HL-60 (cell line): ENCODE results near the gene TENT4B.

Source experiments
- CTCF ChIP-seq: IDR thresholded peaks from one replicate; pipeline ENCODE4 v1.5.1; 2011; ENCODE audit warnings: low read length, control low read depth, inconsistent platforms; ENCODE audit not compliant: insufficient read depth
- POLR2AphosphoS5 ChIP-seq: IDR thresholded peaks from 2 replicates; pipeline ENCODE4 v1.6.1; 2012; ENCODE audit warnings: low read depth
- REST ChIP-seq: IDR thresholded peaks from 2 replicates; pipeline ENCODE4 v1.6.1; 2012; ENCODE audit warnings: low read depth; ENCODE audit not compliant: insufficient replicate concordance

GRCh38 chr16:50227665-50228064, 74.6 kb downstream of the TENT4B start:
- no peak for TF ChIP-seq CTCF
- no peak for TF ChIP-seq POLR2AphosphoS5
- no peak for TF ChIP-seq REST
